Activated naive CD8-positive, alpha-beta T cell (primary cell): ENCODE data around the gene GLB1L.
A peak's percentile ranks its signal among the peaks of the same experiment; 100 is the strongest.
"Not testable (repeated sequence)": the region's sequence is repeated elsewhere in the genome, so short reads cannot be mapped to it uniquely, and the experiment has no call there.

Experiments used
- H3K27ac Mint-ChIP-seq: one replicate; pipeline ENCODE4 v1.8.0; 2021; ENCODE audit warnings: mixed read lengths
- H3K27me3 Mint-ChIP-seq: one replicate; pipeline ENCODE4 v1.8.0; 2021; ENCODE audit warnings: mixed read lengths
- H3K36me3 Mint-ChIP-seq: one replicate; pipeline ENCODE4 v1.8.0; 2021; ENCODE audit warnings: mixed read lengths
- H3K4me1 Mint-ChIP-seq: one replicate; pipeline ENCODE4 v1.8.0; 2021; ENCODE audit warnings: low read depth, mixed read lengths
- H3K4me3 Mint-ChIP-seq: one replicate; pipeline ENCODE4 v1.8.0; 2021; ENCODE audit warnings: mild to moderate bottlenecking, mixed read lengths
- H3K9me3 Mint-ChIP-seq: one replicate; pipeline ENCODE4 v1.8.0; 2021; ENCODE audit warnings: low read depth, mixed read lengths

Gene GLB1L

GRCh38 chr2:219245148-219245898 lies at the start of gene GLB1L, which contains the start of gene STK16:
Gene GLB1L (minus strand): TSS chr2:219245444. CDS start chr2:219243573, 1,871 bp downstream.
Gene STK16 (plus strand): TSS chr2:219245479. CDS start chr2:219246000, 521 bp downstream.
- H3K36me3 Mint-ChIP-seq = no peaks in the 10 kb centered on the region
- no peaks in the 10 kb centered on the region for H3K27me3 Mint-ChIP-seq
- H3K4me3 Mint-ChIP-seq = peak within 1 kb of the TSS; percentile 97
- H3K27ac Mint-ChIP-seq = peak within 1 kb of the TSS; percentile 97
- peaks cover 56% of the 10 kb centered on the region for H3K4me1 Mint-ChIP-seq
- no peaks in the 10 kb centered on the region for H3K9me3 Mint-ChIP-seq

- Mint-ChIP-seq H3K27me3 (no peaks in the 10 kb centered on the region), H3K4me3 (peak overlapping the region; percentile 80), H3K4me1 (peaks cover 25% of the 10 kb centered on the region), H3K9me3 (no peaks in the 10 kb centered on the region), H3K36me3 (no peaks in the 10 kb centered on the region), H3K27ac (peak overlapping the region; percentile 79)
Observed at GRCh38 chr2:219294356-219295351, 49.4 kb upstream of the GLB1L start.

GRCh38 chr2:219293736-219294231 lies 48.5 kb upstream of the GLB1L start:
- H3K36me3 Mint-ChIP-seq = no peaks in the 10 kb centered on the region
- peak overlapping the region; percentile 79 for H3K27ac Mint-ChIP-seq
- H3K9me3 Mint-ChIP-seq = no peaks in the 10 kb centered on the region
- peaks cover 22% of the 10 kb centered on the region for H3K4me1 Mint-ChIP-seq
- H3K4me3 Mint-ChIP-seq = peak overlapping the region; percentile 80
- H3K27me3 Mint-ChIP-seq = no peaks in the 10 kb centered on the region

- H3K27ac Mint-ChIP-seq = no peak overlapping the region
- no peaks in the 10 kb centered on the region for H3K27me3 Mint-ChIP-seq
- H3K4me3 Mint-ChIP-seq = no peak overlapping the region
- H3K9me3 Mint-ChIP-seq = no peaks in the 10 kb centered on the region
- no peaks in the 10 kb centered on the region for H3K36me3 Mint-ChIP-seq
- peaks cover 20% of the 10 kb centered on the region for H3K4me1 Mint-ChIP-seq
Observed at GRCh38 chr2:219292616-219293015, 47.4 kb upstream of the GLB1L start.

GRCh38 chr2:219291910-219292490 lies 46.8 kb upstream of the GLB1L start:
- no peaks in the 10 kb centered on the region for H3K36me3 Mint-ChIP-seq
- H3K9me3 Mint-ChIP-seq = no peaks in the 10 kb centered on the region
- H3K27ac Mint-ChIP-seq = no peak overlapping the region
- H3K27me3 Mint-ChIP-seq = no peaks in the 10 kb centered on the region
- H3K4me3 Mint-ChIP-seq = no peak overlapping the region
- peaks cover 17% of the 10 kb centered on the region for H3K4me1 Mint-ChIP-seq

GRCh38 chr2:219291394-219291793 lies 46.1 kb upstream of the GLB1L start:
- Mint-ChIP-seq H3K9me3 (no peaks in the 10 kb centered on the region), H3K36me3 (no peaks in the 10 kb centered on the region), H3K4me3 (no peak overlapping the region), H3K27me3 (no peaks in the 10 kb centered on the region), H3K4me1 (peaks cover 15% of the 10 kb centered on the region), H3K27ac (no peak overlapping the region)

- H3K4me1 Mint-ChIP-seq = peaks cover 10% of the 10 kb centered on the region
- no peak overlapping the region for H3K27ac Mint-ChIP-seq
- H3K36me3 Mint-ChIP-seq = no peaks in the 10 kb centered on the region
- H3K27me3 Mint-ChIP-seq = no peaks in the 10 kb centered on the region
- no peak overlapping the region for H3K4me3 Mint-ChIP-seq
- no peaks in the 10 kb centered on the region for H3K9me3 Mint-ChIP-seq
Observed at GRCh38 chr2:219290381-219291171, 45.3 kb upstream of the GLB1L start.

GRCh38 chr2:219289537-219290361 lies 44.5 kb upstream of the GLB1L start:
- Mint-ChIP-seq H3K4me3 (no peak overlapping the region), H3K4me1 (peaks cover 7% of the 10 kb centered on the region), H3K36me3 (no peaks in the 10 kb centered on the region), H3K9me3 (no peaks in the 10 kb centered on the region), H3K27ac (no peak overlapping the region), H3K27me3 (no peaks in the 10 kb centered on the region)

- Mint-ChIP-seq H3K4me1 (peaks cover 5% of the 10 kb centered on the region), H3K4me3 (no peak overlapping the region), H3K9me3 (no peaks in the 10 kb centered on the region), H3K27me3 (no peaks in the 10 kb centered on the region), H3K27ac (no peak overlapping the region), H3K36me3 (no peaks in the 10 kb centered on the region)
Observed at GRCh38 chr2:219289195-219289536, 43.9 kb upstream of the GLB1L start.

- peaks cover 10% of the 10 kb centered on the region for H3K4me1 Mint-ChIP-seq
- H3K36me3 Mint-ChIP-seq = no peaks in the 10 kb centered on the region
- peak overlapping the region; percentile 10 for H3K27ac Mint-ChIP-seq
- H3K27me3 Mint-ChIP-seq = no peaks in the 10 kb centered on the region
- H3K9me3 Mint-ChIP-seq = no peaks in the 10 kb centered on the region
- H3K4me3 Mint-ChIP-seq = no peak overlapping the region
Observed at GRCh38 chr2:219287580-219288265, 42.5 kb upstream of the GLB1L start.

- H3K36me3 Mint-ChIP-seq, H3K9me3 Mint-ChIP-seq, H3K4me3 Mint-ChIP-seq, H3K27ac Mint-ChIP-seq, H3K27me3 Mint-ChIP-seq: not testable (repeated sequence)
- H3K4me1 Mint-ChIP-seq = peaks cover 12% of the 10 kb centered on the region
Observed at GRCh38 chr2:219287116-219287440, 41.8 kb upstream of the GLB1L start.

GRCh38 chr2:219286436-219287115 lies 41.3 kb upstream of the GLB1L start:
- Mint-ChIP-seq H3K4me3 (no peak overlapping the region), H3K27me3 (no peaks in the 10 kb centered on the region), H3K9me3 (no peaks in the 10 kb centered on the region), H3K4me1 (peaks cover 12% of the 10 kb centered on the region), H3K27ac (peak overlapping the region; percentile 66), H3K36me3 (no peaks in the 10 kb centered on the region)
